Spleen (tissue), 7 donors: ENCODE data around the gene ZNF605.

ENCODE experiments used
- POLR2AphosphoS5 ChIP-seq, 3 donors: sonication (generic); formaldehyde crosslinking; IDR thresholded peaks; one replicate each; pipeline ENCODE4 v1.5.1; 2017; ENCODE audit warnings: antibody characterized with exemption in 3 of 3
- TF ChIP-seq, protein P1 (sequence below), 11 experiments: fragments of 200-600 bp in 7 of 11; fragments of 450-650 bp in 4 of 11; sonication (generic) in 4 of 11; IDR thresholded peaks in 8 of 11; conservative IDR thresholded peaks in 3 of 11; 1 replicate in 7 of 11; 2 replicates in 4 of 11; pipeline versions ENCODE4 v1.4.0 to v1.8.0; 2016 to 2021; ENCODE audit warnings: antibody characterized with exemption in 11 of 11, inconsistent platforms in 4 of 11, mild to moderate bottlenecking in 1 of 11
- donor health status: DM: no; HTN: no; CAD: no; lungs with moderate emphysema.
- donor health status: DM: no; HTN: no; CAD: no.
- donor health status: DM: no; HTN: no; CAD: no.

DNA sequence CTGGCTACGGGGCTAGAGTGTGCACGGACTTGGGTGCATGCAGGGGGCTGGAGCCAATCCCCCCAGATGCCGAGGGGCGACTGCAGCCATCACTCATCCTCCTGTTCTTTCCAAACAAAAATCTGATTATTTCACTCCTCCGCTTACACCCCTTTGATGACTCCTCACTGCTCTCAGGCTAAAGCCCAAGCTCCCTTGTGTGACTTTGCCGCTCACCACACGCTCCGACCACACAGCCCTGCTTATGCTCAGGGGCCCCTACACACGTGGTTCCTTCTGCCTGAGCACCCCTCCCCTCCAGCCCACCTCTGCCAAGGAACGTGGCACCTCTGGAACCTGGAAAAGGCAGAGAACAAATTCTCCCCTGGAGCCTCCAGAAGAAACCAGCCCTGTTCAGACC lies 82.4 kb downstream of the ZNF605 start:
- TF ChIP-seq, protein P1, sequence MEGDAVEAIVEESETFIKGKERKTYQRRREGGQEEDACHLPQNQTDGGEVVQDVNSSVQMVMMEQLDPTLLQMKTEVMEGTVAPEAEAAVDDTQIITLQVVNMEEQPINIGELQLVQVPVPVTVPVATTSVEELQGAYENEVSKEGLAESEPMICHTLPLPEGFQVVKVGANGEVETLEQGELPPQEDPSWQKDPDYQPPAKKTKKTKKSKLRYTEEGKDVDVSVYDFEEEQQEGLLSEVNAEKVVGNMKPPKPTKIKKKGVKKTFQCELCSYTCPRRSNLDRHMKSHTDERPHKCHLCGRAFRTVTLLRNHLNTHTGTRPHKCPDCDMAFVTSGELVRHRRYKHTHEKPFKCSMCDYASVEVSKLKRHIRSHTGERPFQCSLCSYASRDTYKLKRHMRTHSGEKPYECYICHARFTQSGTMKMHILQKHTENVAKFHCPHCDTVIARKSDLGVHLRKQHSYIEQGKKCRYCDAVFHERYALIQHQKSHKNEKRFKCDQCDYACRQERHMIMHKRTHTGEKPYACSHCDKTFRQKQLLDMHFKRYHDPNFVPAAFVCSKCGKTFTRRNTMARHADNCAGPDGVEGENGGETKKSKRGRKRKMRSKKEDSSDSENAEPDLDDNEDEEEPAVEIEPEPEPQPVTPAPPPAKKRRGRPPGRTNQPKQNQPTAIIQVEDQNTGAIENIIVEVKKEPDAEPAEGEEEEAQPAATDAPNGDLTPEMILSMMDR (IDR thresholded peaks at IDR 0.05 in 8 of 11, conservative IDR thresholded peaks at IDR 0.05 in 3 of 11) = no peak
- TF ChIP-seq POLR2AphosphoS5 (IDR thresholded peaks at IDR 0.05) = no peak
